Liver (tissue), 3 donors: ENCODE measurements around the gene SYT6.

Experiments
- ATF3 ChIP-seq: IDR thresholded peaks from 2 replicates; pipeline ENCODE4 v1.6.1; 2016; ENCODE audit warnings: antibody characterized with exemption
- GABPA ChIP-seq, 2 donors: IDR thresholded peaks in 1 of 2; conservative IDR thresholded peaks in 1 of 2; 2 replicates each; pipeline ENCODE4 v1.6.1; 2016; ENCODE audit warnings: antibody characterized with exemption in 2 of 2, mild to moderate bottlenecking in 1 of 2, moderate library complexity in 1 of 2
- JUND ChIP-seq, 2 donors: IDR thresholded peaks; 2 replicates each; pipeline ENCODE4 v1.6.1; 2016; ENCODE audit warnings: antibody characterized with exemption in 2 of 2
- NR2F2 ChIP-seq: IDR thresholded peaks from 2 replicates; pipeline ENCODE4 v1.6.1; 2016; ENCODE audit warnings: antibody characterized with exemption
- RAD21 ChIP-seq, 2 donors: IDR thresholded peaks; 2 replicates each; pipeline ENCODE4 v1.6.1; 2016; ENCODE audit warnings: antibody characterized with exemption in 2 of 2, mild to moderate bottlenecking in 2 of 2
- SP1 ChIP-seq: IDR thresholded peaks from 2 replicates; pipeline ENCODE4 v1.6.1; 2018; ENCODE audit warnings: antibody characterized with exemption, mild to moderate bottlenecking
- TAF1 ChIP-seq: conservative IDR thresholded peaks from 2 replicates; pipeline ENCODE4 v1.6.1; 2016; ENCODE audit warnings: antibody characterized with exemption, mild to moderate bottlenecking
- YY1 ChIP-seq: IDR thresholded peaks from 2 replicates; pipeline ENCODE4 v1.6.1; 2016; ENCODE audit warnings: antibody characterized with exemption, mild to moderate bottlenecking
- TF ChIP-seq, protein P1 (sequence below): fragments of 150-350 bp; IDR thresholded peaks from 2 replicates; pipeline ENCODE4 v1.5.1; 2017; ENCODE audit warnings: improper control_type of control experiment, low read depth, low read length; ENCODE audit not compliant: missing input control
- TF ChIP-seq, protein P2 (sequence below): IDR thresholded peaks from 2 replicates; pipeline ENCODE4 v1.6.1; 2016; ENCODE audit warnings: antibody characterized with exemption
- TF ChIP-seq, protein P3 (sequence below): IDR thresholded peaks from 2 replicates; pipeline ENCODE4 v1.6.1; 2016; ENCODE audit warnings: antibody characterized with exemption, mild to moderate bottlenecking
- TF ChIP-seq, protein P4 (sequence below): IDR thresholded peaks from 2 replicates; pipeline ENCODE4 v1.6.1; 2016; ENCODE audit warnings: antibody characterized with exemption
- donor health status: healthy.
- donor health status: healthy.

DNA sequence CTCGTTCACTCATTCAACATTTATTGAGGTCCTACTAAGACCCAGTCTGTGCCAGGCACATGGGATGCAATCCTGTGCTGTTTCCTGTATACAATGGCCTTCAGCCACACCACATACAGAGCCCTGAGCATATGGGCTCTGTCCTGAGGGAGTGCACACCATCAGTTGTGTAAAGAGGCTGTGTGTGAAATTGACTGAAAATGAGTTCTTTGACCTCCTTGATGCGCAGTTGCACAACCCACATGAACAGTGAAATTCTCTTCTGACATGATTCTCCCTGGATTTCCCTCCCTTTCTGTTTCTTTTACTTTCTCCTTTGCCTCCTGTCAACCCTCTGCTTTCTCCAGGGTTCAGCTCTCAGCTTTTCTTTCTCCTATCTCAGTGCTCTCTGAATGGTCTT is 6.3 kb upstream of the SYT6 start:
- TF ChIP-seq RAD21 (IDR thresholded peaks at IDR 0.05) (no peak), YY1 (no peak), TAF1 (no peak), ATF3 (no peak), NR2F2 (no peak), JUND (IDR thresholded peaks at IDR 0.05) (no peak), GABPA (IDR thresholded peaks at IDR 0.05 in 1 of 2, conservative IDR thresholded peaks at IDR 0.05 in 1 of 2) (no peak), SP1 (no peak)
- TF ChIP-seq, protein P1, sequence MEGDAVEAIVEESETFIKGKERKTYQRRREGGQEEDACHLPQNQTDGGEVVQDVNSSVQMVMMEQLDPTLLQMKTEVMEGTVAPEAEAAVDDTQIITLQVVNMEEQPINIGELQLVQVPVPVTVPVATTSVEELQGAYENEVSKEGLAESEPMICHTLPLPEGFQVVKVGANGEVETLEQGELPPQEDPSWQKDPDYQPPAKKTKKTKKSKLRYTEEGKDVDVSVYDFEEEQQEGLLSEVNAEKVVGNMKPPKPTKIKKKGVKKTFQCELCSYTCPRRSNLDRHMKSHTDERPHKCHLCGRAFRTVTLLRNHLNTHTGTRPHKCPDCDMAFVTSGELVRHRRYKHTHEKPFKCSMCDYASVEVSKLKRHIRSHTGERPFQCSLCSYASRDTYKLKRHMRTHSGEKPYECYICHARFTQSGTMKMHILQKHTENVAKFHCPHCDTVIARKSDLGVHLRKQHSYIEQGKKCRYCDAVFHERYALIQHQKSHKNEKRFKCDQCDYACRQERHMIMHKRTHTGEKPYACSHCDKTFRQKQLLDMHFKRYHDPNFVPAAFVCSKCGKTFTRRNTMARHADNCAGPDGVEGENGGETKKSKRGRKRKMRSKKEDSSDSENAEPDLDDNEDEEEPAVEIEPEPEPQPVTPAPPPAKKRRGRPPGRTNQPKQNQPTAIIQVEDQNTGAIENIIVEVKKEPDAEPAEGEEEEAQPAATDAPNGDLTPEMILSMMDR, result no peak
- TF ChIP-seq, protein P2, sequence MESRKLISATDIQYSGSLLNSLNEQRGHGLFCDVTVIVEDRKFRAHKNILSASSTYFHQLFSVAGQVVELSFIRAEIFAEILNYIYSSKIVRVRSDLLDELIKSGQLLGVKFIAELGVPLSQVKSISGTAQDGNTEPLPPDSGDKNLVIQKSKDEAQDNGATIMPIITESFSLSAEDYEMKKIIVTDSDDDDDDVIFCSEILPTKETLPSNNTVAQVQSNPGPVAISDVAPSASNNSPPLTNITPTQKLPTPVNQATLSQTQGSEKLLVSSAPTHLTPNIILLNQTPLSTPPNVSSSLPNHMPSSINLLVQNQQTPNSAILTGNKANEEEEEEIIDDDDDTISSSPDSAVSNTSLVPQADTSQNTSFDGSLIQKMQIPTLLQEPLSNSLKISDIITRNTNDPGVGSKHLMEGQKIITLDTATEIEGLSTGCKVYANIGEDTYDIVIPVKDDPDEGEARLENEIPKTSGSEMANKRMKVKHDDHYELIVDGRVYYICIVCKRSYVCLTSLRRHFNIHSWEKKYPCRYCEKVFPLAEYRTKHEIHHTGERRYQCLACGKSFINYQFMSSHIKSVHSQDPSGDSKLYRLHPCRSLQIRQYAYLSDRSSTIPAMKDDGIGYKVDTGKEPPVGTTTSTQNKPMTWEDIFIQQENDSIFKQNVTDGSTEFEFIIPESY, result no peak
- TF ChIP-seq, protein P3, sequence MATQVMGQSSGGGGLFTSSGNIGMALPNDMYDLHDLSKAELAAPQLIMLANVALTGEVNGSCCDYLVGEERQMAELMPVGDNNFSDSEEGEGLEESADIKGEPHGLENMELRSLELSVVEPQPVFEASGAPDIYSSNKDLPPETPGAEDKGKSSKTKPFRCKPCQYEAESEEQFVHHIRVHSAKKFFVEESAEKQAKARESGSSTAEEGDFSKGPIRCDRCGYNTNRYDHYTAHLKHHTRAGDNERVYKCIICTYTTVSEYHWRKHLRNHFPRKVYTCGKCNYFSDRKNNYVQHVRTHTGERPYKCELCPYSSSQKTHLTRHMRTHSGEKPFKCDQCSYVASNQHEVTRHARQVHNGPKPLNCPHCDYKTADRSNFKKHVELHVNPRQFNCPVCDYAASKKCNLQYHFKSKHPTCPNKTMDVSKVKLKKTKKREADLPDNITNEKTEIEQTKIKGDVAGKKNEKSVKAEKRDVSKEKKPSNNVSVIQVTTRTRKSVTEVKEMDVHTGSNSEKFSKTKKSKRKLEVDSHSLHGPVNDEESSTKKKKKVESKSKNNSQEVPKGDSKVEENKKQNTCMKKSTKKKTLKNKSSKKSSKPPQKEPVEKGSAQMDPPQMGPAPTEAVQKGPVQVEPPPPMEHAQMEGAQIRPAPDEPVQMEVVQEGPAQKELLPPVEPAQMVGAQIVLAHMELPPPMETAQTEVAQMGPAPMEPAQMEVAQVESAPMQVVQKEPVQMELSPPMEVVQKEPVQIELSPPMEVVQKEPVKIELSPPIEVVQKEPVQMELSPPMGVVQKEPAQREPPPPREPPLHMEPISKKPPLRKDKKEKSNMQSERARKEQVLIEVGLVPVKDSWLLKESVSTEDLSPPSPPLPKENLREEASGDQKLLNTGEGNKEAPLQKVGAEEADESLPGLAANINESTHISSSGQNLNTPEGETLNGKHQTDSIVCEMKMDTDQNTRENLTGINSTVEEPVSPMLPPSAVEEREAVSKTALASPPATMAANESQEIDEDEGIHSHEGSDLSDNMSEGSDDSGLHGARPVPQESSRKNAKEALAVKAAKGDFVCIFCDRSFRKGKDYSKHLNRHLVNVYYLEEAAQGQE, result no peak
- TF ChIP-seq, protein P4, sequence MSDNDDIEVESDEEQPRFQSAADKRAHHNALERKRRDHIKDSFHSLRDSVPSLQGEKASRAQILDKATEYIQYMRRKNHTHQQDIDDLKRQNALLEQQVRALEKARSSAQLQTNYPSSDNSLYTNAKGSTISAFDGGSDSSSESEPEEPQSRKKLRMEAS, result no peak
